IMR-90 (cell line): ENCODE measurements around the gene PRPF4.

ENCODE experiments used
- CEBPB ChIP-seq: IDR thresholded peaks from 2 replicates; pipeline ENCODE4 v1.6.1; 2012; ENCODE audit warnings: low read depth, low read length, improper control_type of control experiment
- CTCF ChIP-seq: conservative IDR thresholded peaks from 2 replicates; pipeline ENCODE4 v1.5.1; 2012; ENCODE audit warnings: mild to moderate bottlenecking, low read depth, low read length, improper control_type of control experiment

DNA sequence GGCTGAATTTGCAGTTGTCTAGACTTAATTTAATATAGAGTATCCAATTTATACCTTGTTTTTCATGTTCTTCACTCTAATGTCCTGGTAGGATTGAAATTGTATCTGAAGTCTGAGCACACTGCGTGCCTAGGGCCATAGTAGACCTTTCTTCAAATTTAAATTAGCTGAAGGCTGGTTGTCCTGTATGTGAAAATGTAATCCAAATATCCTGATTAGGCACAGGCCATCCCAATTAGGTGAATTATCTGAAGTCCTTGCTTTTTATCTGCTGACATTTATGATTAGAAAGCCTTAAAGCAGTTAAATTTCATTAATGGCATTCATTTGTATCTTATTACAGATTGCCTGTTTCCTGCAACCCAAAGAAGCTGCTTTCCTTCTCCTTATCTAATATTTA is 20.5 kb upstream of the PRPF4 start:
- TF ChIP-seq CEBPB (no peak), CTCF (no peak)
